GM20000 (cell line): ENCODE measurements around the gene PSAP.
A peak's percentile ranks its signal among the peaks of the same experiment; 100 is the strongest.

Experiments
- DNase-seq: peaks from one replicate; pipeline ENCODE4 v3.0.0; 2012; ENCODE audit warnings: low spot score
- TF ChIP-seq, protein P1 (sequence below): IDR thresholded peaks from 2 replicates; pipeline ENCODE4 v1.5.1; 2012; ENCODE audit warnings: mild to moderate bottlenecking, control low read depth; ENCODE audit errors: extremely low read depth, missing control alignments

Gene PSAP

DNA sequence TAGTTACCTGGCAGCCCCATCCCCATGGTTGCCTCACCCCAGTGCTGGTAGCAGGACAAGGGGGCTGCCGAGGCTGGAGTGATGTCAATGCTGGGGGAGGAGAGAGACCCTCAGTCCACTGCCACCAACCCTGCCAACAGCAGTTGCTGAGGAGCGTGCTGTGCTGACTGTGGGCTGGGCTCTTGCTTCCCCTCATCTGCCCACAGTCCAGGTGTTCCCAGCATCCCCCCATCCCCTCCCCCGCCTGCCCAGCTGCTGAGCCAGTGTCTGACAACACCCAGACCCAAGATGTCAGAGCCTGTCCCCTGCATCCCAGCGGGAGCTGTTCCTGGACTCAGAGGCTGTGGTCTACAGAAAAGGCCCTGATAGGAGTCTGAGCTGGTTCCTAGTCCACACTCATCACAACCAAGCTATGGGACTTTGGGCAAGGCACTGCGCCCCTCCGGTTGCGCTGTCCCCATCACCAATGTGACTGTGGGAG is 14.6 kb upstream of the PSAP start:
- TF ChIP-seq, protein P1, sequence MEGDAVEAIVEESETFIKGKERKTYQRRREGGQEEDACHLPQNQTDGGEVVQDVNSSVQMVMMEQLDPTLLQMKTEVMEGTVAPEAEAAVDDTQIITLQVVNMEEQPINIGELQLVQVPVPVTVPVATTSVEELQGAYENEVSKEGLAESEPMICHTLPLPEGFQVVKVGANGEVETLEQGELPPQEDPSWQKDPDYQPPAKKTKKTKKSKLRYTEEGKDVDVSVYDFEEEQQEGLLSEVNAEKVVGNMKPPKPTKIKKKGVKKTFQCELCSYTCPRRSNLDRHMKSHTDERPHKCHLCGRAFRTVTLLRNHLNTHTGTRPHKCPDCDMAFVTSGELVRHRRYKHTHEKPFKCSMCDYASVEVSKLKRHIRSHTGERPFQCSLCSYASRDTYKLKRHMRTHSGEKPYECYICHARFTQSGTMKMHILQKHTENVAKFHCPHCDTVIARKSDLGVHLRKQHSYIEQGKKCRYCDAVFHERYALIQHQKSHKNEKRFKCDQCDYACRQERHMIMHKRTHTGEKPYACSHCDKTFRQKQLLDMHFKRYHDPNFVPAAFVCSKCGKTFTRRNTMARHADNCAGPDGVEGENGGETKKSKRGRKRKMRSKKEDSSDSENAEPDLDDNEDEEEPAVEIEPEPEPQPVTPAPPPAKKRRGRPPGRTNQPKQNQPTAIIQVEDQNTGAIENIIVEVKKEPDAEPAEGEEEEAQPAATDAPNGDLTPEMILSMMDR: no peak
- DNase-seq: no peak

DNA sequence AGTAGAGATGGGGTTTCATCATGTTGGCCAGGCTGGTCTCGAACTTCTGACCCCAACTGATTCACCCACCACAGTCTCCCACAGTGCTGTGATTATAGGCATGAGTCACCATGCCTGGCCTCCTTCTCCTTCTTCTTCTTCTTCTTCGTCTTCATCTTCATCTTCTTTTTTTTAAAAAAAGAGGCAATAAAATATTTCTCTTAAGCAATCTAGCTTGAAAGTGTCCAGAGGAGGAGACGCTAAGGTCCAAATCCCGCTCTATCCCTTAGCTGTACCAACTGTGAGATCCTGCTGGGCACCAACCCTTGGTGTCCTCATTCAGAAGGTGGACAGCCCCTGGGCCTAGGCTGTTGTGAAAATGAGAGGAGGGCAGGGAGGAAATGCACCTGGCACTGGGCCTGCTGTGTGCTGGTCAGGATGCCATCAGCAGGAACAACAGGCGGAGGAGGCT is 13.9 kb upstream of the PSAP start:
- TF ChIP-seq, protein P1: no peak
- no peak for DNase-seq

- TF ChIP-seq, protein P1: no peak
- DNase-seq: no peak
Measured at GRCh38 chr10:71863203-71863602, 12.2 kb upstream of the PSAP start.

GRCh38 chr10:71860243-71861029 is 9.4 kb upstream of the PSAP start:
- TF ChIP-seq, protein P1: no peak
- DNase-seq: peak; percentile 57

GRCh38 chr10:71857934-71858890 is 7.2 kb upstream of the PSAP start:
- TF ChIP-seq, protein P1: no peak
- DNase-seq: no peak

- DNase-seq: no peak
- TF ChIP-seq, protein P1: no peak
Measured at GRCh38 chr10:71856619-71857018, 5.6 kb upstream of the PSAP start.

DNA sequence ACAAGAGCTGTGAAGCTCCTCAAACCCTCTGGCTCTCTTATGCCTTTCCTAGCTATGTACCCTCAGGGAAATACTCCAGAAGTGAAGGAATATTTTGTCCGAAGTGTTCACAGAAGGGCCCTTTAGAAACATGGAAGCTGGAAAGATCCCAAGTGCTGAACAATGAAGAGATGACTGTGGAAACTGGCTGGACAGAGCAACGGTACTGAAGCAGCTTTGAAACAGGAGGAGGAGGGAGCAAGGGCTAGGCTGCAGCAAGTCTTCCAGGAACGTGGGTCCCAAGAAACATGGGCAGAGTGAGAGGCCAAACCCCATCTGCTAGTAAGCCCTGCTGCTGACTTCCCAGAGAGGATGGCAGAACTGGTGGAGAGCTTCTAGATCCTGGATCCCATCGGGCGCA is 3.0 kb upstream of the PSAP start:
- TF ChIP-seq, protein P1: no peak

More for the DNA sequence above, 3.0 kb upstream of the PSAP start:
- no peak for DNase-seq
